Skeletal muscle satellite cell (primary cell): ENCODE measurements around the gene CES5A.
"Not testable (repeated sequence)": the region's sequence is repeated elsewhere in the genome, so short reads cannot be mapped to it uniquely, and the experiment has no call there.

ENCODE experiments used
- H3K27me3 ChIP-seq: 2 replicates; pipeline ENCODE4 v1.7.0; 2013; ENCODE audit warnings: low read length; ENCODE audit not compliant: control insufficient read depth, insufficient read depth
- H3K36me3 ChIP-seq: 2 replicates; pipeline ENCODE4 v1.7.0; 2013; ENCODE audit warnings: mild to moderate bottlenecking, control low read depth, low read length; ENCODE audit not compliant: insufficient read depth
- H3K4me1 ChIP-seq: 2 replicates; pipeline ENCODE4 v1.7.0; 2013; ENCODE audit warnings: low read length; ENCODE audit not compliant: control insufficient read depth, insufficient read depth
- H3K4me2 ChIP-seq: 2 replicates; pipeline ENCODE4 v1.7.0; 2013; ENCODE audit warnings: mild to moderate bottlenecking, low read length
- H3K4me3 ChIP-seq: 2 replicates; pipeline ENCODE4 v1.7.0; 2013; ENCODE audit warnings: low read length
- H3K9ac ChIP-seq: 2 replicates; pipeline ENCODE4 v1.7.0; 2013; ENCODE audit warnings: mild to moderate bottlenecking, low read depth, low read length, moderate library complexity
- H3K9me3 ChIP-seq: replicated peaks from 2 replicates; pipeline ENCODE4 v1.7.0; 2013; ENCODE audit warnings: mild to moderate bottlenecking, control low read depth, low read length

CES5A gene

GRCh38 chr16:55872130-55872529, 3.0 kb downstream of the CES5A start:
- no peak overlapping the region for H3K9ac ChIP-seq
- no peaks in the 10 kb centered on the region for H3K27me3 ChIP-seq
- no peak overlapping the region for H3K4me2 ChIP-seq
- no peaks in the 10 kb centered on the region for H3K36me3 ChIP-seq
- H3K4me1 ChIP-seq, result no peaks in the 10 kb centered on the region
- no peak overlapping the region for H3K4me3 ChIP-seq
- no peaks in the 10 kb centered on the region for H3K9me3 ChIP-seq

- Histone ChIP-seq H3K27me3 (no peaks in the 10 kb centered on the region), H3K9me3 (no peaks in the 10 kb centered on the region), H3K9ac (no peak overlapping the region), H3K4me1 (no peaks in the 10 kb centered on the region), H3K4me3 (no peak overlapping the region), H3K4me2 (no peak overlapping the region), H3K36me3 (no peaks in the 10 kb centered on the region)
These were observed 3.6 kb downstream of the CES5A start for GRCh38 chr16:55871411-55872038.

- H3K9ac ChIP-seq, result no peak overlapping the region
- no peaks in the 10 kb centered on the region for H3K27me3 ChIP-seq
- no peaks in the 10 kb centered on the region for H3K4me1 ChIP-seq
- H3K4me3 ChIP-seq, result no peak overlapping the region
- H3K36me3 ChIP-seq, result no peaks in the 10 kb centered on the region
- no peak overlapping the region for H3K4me2 ChIP-seq
- no peaks in the 10 kb centered on the region for H3K9me3 ChIP-seq
These were observed 6.2 kb downstream of the CES5A start for GRCh38 chr16:55868980-55869379.

GRCh38 chr16:55868137-55868536, 7.0 kb downstream of the CES5A start:
- Histone ChIP-seq H3K4me1 (no peaks in the 10 kb centered on the region), H3K36me3 (no peaks in the 10 kb centered on the region), H3K4me3 (no peak overlapping the region), H3K4me2 (no peak overlapping the region), H3K9ac (no peak overlapping the region), H3K27me3 (no peaks in the 10 kb centered on the region), H3K9me3 (no peaks in the 10 kb centered on the region)

GRCh38 chr16:55861288-55861687, 13.9 kb downstream of the CES5A start:
- no peaks in the 10 kb centered on the region for H3K27me3 ChIP-seq
- no peaks in the 10 kb centered on the region for H3K9me3 ChIP-seq
- H3K4me2 ChIP-seq, result no peak overlapping the region
- no peak overlapping the region for H3K4me3 ChIP-seq
- no peaks in the 10 kb centered on the region for H3K4me1 ChIP-seq
- no peak overlapping the region for H3K9ac ChIP-seq
- no peaks in the 10 kb centered on the region for H3K36me3 ChIP-seq

- H3K4me2 ChIP-seq, H3K9me3 ChIP-seq, H3K4me1 ChIP-seq, H3K36me3 ChIP-seq, H3K27me3 ChIP-seq, H3K4me3 ChIP-seq, H3K9ac ChIP-seq: not testable (repeated sequence)
These were observed 17.5 kb downstream of the CES5A start for GRCh38 chr16:55857650-55858049.

GRCh38 chr16:55856950-55857349, 18.2 kb downstream of the CES5A start:
- Histone ChIP-seq H3K27me3 (no peaks in the 10 kb centered on the region), H3K4me3 (no peak overlapping the region), H3K4me2 (no peak overlapping the region), H3K9me3 (no peaks in the 10 kb centered on the region), H3K4me1 (no peaks in the 10 kb centered on the region), H3K36me3 (no peaks in the 10 kb centered on the region), H3K9ac (no peak overlapping the region)

- no peaks in the 10 kb centered on the region for H3K4me1 ChIP-seq
- H3K4me3 ChIP-seq, result no peak overlapping the region
- H3K27me3 ChIP-seq, result peaks cover 5% of the 10 kb centered on the region
- no peak overlapping the region for H3K9ac ChIP-seq
- H3K36me3 ChIP-seq, result no peaks in the 10 kb centered on the region
- no peaks in the 10 kb centered on the region for H3K9me3 ChIP-seq
- no peak overlapping the region for H3K4me2 ChIP-seq
These were observed 22.1 kb downstream of the CES5A start for GRCh38 chr16:55853114-55853513.

GRCh38 chr16:55849536-55849935, 25.6 kb downstream of the CES5A start:
- H3K9me3 ChIP-seq, result no peaks in the 10 kb centered on the region
- H3K27me3 ChIP-seq, result peaks cover 26% of the 10 kb centered on the region
- no peaks in the 10 kb centered on the region for H3K36me3 ChIP-seq
- H3K4me1 ChIP-seq, result no peaks in the 10 kb centered on the region
- H3K9ac ChIP-seq, result no peak overlapping the region
- no peak overlapping the region for H3K4me3 ChIP-seq
- no peak overlapping the region for H3K4me2 ChIP-seq

- Histone ChIP-seq H3K4me2 (no peak overlapping the region), H3K4me1 (no peaks in the 10 kb centered on the region), H3K9ac (no peak overlapping the region), H3K9me3 (no peaks in the 10 kb centered on the region), H3K4me3 (no peak overlapping the region), H3K36me3 (no peaks in the 10 kb centered on the region), H3K27me3 (peaks cover 26% of the 10 kb centered on the region)
These were observed 28.4 kb downstream of the CES5A start for GRCh38 chr16:55846598-55847346.

- no peak overlapping the region for H3K9ac ChIP-seq
These were observed 32.1 kb downstream of the CES5A start for GRCh38 chr16:55843105-55843395.

More at GRCh38 chr16:55843105-55843395, 32.1 kb downstream of the CES5A start:
- Histone ChIP-seq H3K4me2 (no peak overlapping the region), H3K36me3 (no peaks in the 10 kb centered on the region), H3K4me1 (no peaks in the 10 kb centered on the region), H3K4me3 (no peak overlapping the region), H3K27me3 (peaks cover 22% of the 10 kb centered on the region), H3K9me3 (no peaks in the 10 kb centered on the region)
